Subcutaneous adipose tissue (tissue), 4 donors: ENCODE data around the gene CFAP99. TPM values are rescaled to one million over a fixed set of nuclear protein-coding genes. Genes with fewer than 3 reads are reported as not detected.

ENCODE experiments used
- CTCF ChIP-seq: fragments of 450-650 bp; IDR thresholded peaks from one replicate; pipeline ENCODE4 v1.5.1; 2016; ENCODE audit warnings: low read depth, mild to moderate bottlenecking, control low read depth, antibody characterized with exemption, moderate library complexity
- total RNA-seq, 4 donors: library from RNA; depleted of rRNA; stranded (reverse); fragments of >200 nt; gene quantifications; one replicate each; pipeline ENCODE4 v1.1.0, GENCODE V29; 2016

Gene CFAP99
- total RNA-seq, 4 donors from 2014 or later, result not detected

- no peak for TF ChIP-seq CTCF
These were observed 31.5 kb upstream of the CFAP99 start for GRCh38 chr4:2387218-2387617.

GRCh38 chr4:2387829-2388228 is 30.9 kb upstream of the CFAP99 start:
- no peak for TF ChIP-seq CTCF

- TF ChIP-seq CTCF, result no peak
These were observed 30.1 kb upstream of the CFAP99 start for GRCh38 chr4:2388429-2389182.

- TF ChIP-seq CTCF, result no peak
These were observed 29.1 kb upstream of the CFAP99 start for GRCh38 chr4:2389691-2390090.

- no peak for TF ChIP-seq CTCF
These were observed 28.6 kb upstream of the CFAP99 start for GRCh38 chr4:2390146-2390545.

GRCh38 chr4:2390784-2391421 is 27.9 kb upstream of the CFAP99 start:
- TF ChIP-seq CTCF, result no peak

GRCh38 chr4:2393353-2394270 is 25.1 kb upstream of the CFAP99 start:
- TF ChIP-seq CTCF, result no peak
